Stimulated activated CD8-positive, alpha-beta memory T cell treated with anti-CD3 and anti-CD28 coated beads, Interleukin-15, amount 100 ng/mL, for 48 hours (primary cell): ENCODE measurements around the gene RHBDD3.

Experiments
- DNase-seq, 2 donors: peaks; one replicate each; pipeline ENCODE4 v3.0.0-alpha.2; 2020; ENCODE audit warnings: low read depth in 2 of 2

The RHBDD3 gene

DNA sequence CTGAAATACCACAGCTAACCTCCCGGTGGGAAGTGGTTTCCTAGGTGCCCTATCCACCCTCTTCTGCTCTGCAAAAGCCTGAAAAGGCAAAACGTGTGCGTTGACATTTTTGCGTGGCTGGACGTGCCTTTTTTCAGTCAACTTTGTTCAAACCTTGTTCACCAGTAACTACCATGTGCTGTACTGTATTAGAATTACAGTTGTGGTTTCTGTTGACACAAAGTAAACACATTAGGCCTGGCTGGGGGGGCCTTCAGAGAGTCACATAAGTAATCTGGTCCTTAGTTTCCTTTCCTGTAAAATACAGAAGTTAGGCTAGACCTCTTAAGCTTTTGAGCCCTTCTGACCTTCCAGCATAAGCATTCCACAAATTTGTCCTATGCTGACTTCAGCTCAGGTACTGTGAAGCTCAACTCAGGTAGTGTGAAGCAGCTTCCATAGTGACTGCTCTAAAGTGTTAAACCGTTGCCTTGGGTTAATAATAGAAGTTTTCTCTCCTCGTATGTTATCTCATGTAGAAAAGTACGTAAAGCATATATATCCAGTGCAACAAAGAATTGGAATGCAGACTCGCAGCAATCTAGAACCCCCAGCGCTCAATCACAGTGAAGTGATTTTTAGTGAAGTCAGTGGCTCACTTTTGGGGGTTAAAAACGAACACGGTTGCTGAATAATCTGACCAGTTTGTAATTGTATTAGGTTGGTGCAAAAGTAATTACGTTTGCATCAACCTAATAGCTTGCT, 2.1 kb upstream of the RHBDD3 start:
- DNase-seq: no peak

DNA sequence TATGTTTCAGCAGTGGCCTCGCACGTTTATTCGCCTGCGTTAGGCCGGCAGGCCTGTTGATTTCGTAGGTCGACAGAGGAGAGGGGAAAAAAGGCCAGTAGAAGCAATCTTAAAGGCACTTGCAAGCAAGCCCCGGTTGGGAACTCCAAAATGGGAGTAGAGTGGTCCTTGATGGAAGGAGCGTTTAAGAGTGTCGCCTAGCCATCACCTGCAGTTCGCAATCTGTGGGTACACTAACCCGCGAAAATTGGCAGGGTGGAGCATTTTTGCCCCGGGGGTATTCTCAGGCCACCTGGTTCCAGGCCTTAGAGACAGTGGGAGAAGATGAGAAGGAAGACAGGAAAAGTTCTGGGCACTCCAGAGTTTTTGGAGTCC, 1.4 kb upstream of the RHBDD3 start:
- DNase-seq: no peak

DNA sequence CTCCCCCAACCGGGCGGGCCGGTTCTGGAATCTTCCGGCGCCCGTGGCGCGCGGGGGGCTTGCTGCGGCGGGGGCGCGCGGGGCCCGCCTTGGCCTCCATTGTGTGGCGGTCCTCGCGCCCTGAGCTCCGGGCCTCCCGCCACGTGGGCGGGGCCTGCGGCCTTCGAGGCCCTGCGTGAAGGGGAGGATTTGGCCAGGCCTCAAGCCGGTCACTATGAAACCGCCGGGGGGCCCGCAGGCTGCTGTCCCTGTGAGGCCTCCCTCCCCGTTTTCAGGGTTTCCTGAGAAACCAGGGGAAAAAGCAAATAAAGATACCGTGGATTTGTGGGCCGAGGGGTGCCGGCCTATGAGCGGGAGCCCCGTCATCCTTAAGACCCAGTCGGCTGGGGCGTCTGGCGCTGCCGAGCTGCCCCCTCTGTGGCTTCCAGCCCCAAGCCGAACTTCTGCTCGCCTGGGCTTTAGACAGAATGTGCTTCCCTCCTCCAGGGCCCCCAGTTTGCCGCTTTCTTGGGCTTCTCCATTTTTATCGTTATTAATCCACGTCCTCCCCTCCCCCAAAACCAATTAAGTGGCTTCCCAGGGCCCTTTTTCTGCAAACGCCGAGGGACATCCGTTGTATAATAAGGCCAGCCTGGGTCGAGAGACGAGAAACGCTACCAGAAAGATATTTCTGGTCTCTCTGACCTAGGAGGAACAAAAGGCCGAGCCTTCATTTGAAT, 889 bp upstream of the RHBDD3 start:
- DNase-seq: peak; percentile 19 to 25

GRCh38 chr22:29267462-29267857, 321 bp downstream of the RHBDD3 start:
- DNase-seq: no peak

GRCh38 chr22:29266564-29267461, 968 bp downstream of the RHBDD3 start:
- DNase-seq: no peak

DNA sequence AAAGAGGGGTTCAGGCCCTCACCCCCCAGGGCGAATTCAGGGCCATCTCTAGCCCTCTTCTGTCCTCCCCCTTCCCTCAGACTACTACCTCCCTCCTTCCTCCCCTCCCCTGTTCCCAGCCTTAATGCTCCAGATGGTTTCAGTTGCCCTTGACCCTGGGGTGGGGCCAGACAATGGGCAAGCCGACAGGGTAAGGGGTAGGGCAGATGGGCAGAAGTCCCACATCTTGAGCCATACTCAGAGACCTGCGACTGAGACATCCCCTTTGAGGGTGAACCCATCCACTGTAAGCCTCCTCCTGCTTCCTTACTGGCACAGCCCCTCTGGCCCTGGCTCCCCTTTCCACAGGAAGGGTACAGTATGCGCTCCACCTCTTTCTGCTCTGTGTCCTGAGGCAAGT, 1.9 kb downstream of the RHBDD3 start:
- no peak for DNase-seq

DNA sequence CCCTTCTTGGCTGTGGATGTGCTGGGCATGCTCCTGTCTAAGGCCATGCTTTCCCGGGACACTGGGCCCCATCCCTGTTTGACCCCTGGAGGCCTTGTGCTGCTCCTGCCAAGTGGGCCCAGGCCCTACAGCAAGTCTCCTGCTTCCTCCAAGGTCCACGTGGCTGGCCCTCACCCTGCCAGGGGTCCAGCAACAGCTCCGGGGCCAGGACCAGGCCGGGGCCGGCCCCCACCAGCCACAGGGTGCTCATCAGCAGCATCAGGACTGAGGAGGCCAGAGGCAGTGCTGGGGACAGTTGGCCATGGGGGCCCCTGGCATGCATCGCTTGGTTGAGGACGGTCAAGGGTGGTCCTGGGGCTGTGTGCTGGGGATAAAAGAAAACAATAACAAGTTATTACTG, 2.5 kb downstream of the RHBDD3 start:
- DNase-seq: no peak

DNA sequence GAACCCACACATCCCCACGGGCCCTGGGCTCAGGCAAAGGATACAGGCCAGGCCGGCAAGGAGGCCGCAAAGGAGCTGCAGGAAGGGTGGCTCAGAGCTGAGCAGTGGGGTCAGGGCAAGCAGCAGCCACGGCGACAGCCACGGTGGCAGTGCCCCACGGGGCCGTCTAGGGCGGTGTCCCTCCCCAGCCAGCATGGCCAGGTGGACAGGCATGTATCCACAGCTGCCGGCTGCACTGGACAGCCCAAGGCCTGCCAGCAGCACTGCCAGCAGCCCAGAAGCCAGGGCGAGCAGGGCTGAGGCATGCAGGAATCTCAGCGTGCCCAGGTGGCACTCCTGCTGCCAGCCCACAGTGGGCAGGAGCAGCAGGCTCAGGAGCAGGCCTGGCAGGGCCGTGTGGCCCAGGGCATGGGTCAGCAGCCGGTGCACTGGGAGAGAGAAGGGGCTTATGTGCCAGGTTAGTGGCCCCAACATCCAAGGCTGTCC, 3.9 kb downstream of the RHBDD3 start:
- DNase-seq: no peak

- DNase-seq: no peak
Measured at GRCh38 chr22:29260601-29261315, 7.0 kb downstream of the RHBDD3 start.

DNA sequence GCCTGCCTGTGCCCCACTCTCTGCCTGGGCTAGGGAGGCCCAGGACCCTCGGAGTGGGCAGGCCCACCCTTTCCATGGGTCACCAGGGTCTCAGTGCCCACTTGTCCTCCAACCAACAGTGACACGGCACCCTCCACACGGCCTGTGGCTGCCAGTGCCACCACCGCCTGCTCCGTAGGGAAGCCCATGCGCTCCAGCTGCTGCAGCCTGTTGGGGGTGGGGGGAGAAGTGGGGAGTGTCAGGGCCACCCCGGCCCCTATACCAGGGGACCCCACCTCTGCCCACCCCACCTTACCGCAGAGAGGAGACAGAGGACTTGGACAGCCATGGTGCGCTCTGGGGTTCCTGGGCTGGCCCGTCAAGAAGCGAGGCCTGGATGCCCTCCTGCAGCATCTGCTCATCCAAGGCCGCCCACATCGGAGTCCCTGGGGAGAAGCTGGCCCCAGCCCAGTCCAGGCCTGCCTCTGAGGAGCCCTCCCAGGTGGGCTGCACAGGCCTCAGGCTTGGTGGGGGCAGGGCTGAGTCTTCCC, 7.7 kb downstream of the RHBDD3 start:
- DNase-seq: no peak

- DNase-seq: no peak
Measured at GRCh38 chr22:29259253-29259899, 8.4 kb downstream of the RHBDD3 start.

- no peak for DNase-seq
Measured at GRCh38 chr22:29258407-29259252, 9.2 kb downstream of the RHBDD3 start.

- no peak for DNase-seq
Measured at GRCh38 chr22:29257751-29258181, 10.0 kb downstream of the RHBDD3 start.

GRCh38 chr22:29256606-29257325, 11.0 kb downstream of the RHBDD3 start:
- DNase-seq: no peak

GRCh38 chr22:29255064-29255621, 12.6 kb downstream of the RHBDD3 start:
- DNase-seq: no peak

GRCh38 chr22:29254286-29254660, 13.5 kb downstream of the RHBDD3 start:
- no peak for DNase-seq

DNA sequence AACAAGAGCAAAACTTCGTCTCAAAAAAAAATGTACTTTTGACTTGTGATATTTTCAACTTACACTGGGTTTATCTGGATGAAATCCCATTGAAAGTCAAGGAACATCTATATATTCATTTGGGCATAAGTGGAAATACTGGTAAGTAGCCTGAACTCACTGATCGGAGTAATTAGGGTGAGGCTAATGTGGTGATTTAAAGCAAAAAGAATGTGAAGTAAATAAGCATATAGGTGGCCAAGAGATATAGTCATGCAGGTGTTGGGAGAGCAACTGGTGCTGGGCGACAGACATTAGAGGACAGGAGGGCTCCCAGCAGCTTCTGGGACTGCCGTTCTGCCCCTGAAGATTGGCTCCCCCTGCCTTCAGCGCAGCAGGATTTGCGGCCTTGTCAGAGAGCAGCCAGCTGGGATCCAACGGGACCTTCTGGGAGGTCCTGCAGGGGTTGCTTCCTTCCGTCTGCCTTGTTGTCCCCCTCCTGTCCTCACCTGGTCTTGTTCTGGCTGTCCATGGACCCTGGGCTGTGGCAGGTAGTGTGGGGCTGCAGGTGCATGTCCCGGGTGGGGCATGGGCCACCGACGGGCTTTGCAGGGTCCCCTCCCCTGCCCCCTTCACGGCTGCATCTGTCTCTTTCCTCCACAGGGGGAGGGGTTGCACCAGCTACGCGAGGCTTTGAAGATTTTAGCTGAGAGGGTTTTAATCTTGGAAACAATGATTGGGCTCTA, 14.1 kb downstream of the RHBDD3 start:
- DNase-seq: no peak
